Jurkat, Clone E6-1 (cell line): Measurements from ENCODE around the gene PHOX2A.
A peak's percentile ranks its signal among the peaks of the same experiment; 100 is the strongest.

Experiments
- DNase-seq: peaks from one replicate; pipeline ENCODE4 v3.0.0-alpha.2; 2011; ENCODE audit warnings: low read depth, low spot score
- H3K4me3 ChIP-seq: 2 replicates; pipeline ENCODE4 v1.5.1; 2011; ENCODE audit warnings: mild to moderate bottlenecking, low read length, control low read depth, moderate library complexity

The PHOX2A gene

GRCh38 chr11:72236083-72236697, 7.8 kb downstream of the PHOX2A start:
- no peak for DNase-seq
- H3K4me3 ChIP-seq: no peak overlapping the region

- no peak overlapping the region for H3K4me3 ChIP-seq
- DNase-seq: no peak
Measured at GRCh38 chr11:72235351-72236057, 8.5 kb downstream of the PHOX2A start.

GRCh38 chr11:72234920-72235319, 9.1 kb downstream of the PHOX2A start:
- no peak overlapping the region for H3K4me3 ChIP-seq
- no peak for DNase-seq

DNA sequence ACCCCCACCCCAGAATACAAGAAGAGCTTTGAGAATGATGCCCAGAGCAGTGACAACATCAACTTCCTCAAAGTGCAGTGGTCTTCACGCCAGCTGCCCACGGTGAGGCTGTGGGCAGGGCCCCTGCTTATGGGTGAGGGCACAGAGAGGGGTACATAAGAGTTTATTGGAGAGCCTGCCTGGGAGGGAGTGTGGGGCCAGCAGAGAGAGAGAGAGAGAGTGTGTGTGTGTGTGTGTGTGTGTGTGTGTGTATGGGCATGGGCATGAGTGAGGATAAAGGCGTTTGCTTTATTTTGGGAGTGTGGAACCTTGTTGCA, 9.5 kb downstream of the PHOX2A start:
- H3K4me3 ChIP-seq: no peak overlapping the region
- DNase-seq: no peak

- no peak overlapping the region for H3K4me3 ChIP-seq
- no peak for DNase-seq
Measured at GRCh38 chr11:72233773-72234513, 10.0 kb downstream of the PHOX2A start.

GRCh38 chr11:72233056-72233772, 10.8 kb downstream of the PHOX2A start:
- DNase-seq: no peak
- no peak overlapping the region for H3K4me3 ChIP-seq

DNA sequence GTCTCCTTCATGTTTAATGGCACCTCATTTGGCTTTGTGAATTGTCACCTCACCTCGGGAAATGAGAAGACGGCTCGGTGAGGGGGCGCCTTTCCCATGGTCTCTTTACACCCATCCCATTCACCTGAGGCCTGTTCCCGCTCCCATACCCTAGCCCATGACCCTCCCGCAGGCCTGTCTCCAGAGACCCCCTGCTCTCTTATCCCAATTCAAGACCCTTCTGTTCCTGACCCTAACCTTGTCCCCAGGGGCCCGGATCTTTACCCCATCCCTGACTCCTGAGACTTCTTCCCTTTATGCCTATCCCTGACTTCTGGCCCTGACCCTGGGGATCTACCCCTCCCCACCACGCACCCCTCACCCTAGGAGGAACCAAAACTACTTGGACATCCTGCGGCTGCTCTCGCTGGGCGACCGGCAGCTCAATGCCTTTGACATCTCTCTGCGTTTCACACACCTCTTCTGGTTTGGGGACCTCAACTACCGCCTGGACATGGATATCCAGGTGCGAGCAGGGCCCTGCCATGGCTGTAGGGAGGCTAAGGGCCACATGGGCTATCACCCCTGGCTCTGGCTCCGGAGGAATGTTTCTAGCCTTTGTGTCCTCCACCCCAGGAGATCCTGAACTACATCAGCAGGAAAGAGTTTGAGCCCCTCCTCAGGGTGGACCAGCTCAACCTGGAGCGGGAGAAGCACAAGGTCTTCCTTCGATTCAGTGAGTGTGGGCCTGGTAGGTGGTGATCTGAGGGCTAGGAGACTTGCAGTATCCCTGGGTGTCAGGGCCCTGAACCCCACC, 11.5 kb downstream of the PHOX2A start:
- no peak overlapping the region for H3K4me3 ChIP-seq
- no peak for DNase-seq

DNA sequence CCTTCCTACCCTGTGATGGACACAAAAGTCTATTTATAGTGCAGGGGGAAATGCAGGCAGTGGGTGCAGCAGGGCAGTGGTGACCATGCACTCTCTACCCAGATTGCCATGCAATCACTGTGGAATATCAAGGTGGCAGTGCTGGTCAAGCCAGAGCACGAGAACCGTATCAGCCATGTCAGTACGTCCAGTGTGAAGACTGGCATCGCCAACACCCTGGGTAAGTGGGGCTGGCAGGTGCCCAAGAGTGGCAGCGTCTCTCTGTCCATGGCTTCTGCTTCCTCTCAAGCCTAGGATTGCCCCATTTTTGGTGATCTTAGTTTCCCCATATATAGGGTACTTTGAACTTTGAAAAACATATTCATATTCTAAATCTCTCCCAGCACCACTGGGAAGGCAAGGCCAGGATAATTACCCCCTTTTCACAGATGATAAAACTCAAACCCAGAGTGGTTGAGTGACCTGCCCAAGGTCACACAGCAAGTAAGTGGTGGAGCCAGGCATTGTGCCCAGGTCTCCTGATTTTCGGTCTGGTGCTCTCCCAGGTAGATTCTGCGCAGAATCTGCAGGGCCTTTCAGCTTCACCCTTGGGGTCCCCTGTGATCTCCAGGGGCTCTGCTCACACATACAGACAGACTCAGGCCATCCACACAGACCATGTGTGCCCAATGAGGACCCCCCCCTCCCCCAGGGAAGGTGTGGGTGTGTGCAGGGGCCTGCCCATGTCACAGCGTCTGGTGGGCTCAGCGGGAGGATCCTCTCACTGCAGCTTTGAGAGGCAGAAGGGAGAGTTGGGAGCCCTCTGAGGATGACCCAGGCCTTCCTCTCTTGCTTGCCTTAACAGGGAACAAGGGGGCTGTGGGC, 12.3 kb downstream of the PHOX2A start:
- H3K4me3 ChIP-seq: no peak overlapping the region

GRCh38 chr11:72230764-72231365, 13.1 kb downstream of the PHOX2A start:
- H3K4me3 ChIP-seq: no peak overlapping the region
- no peak for DNase-seq

More for the DNA sequence above, 12.3 kb downstream of the PHOX2A start:
- no peak for DNase-seq

- H3K4me3 ChIP-seq: no peak overlapping the region
- no peak for DNase-seq
Measured at GRCh38 chr11:72229925-72230763, 13.8 kb downstream of the PHOX2A start.

- DNase-seq: no peak
- H3K4me3 ChIP-seq: no peak overlapping the region
Measured at GRCh38 chr11:72229336-72229924, 14.5 kb downstream of the PHOX2A start.

- H3K4me3 ChIP-seq: no peak overlapping the region
- DNase-seq: no peak
Measured at GRCh38 chr11:72228844-72229231, 15.1 kb downstream of the PHOX2A start.

DNA sequence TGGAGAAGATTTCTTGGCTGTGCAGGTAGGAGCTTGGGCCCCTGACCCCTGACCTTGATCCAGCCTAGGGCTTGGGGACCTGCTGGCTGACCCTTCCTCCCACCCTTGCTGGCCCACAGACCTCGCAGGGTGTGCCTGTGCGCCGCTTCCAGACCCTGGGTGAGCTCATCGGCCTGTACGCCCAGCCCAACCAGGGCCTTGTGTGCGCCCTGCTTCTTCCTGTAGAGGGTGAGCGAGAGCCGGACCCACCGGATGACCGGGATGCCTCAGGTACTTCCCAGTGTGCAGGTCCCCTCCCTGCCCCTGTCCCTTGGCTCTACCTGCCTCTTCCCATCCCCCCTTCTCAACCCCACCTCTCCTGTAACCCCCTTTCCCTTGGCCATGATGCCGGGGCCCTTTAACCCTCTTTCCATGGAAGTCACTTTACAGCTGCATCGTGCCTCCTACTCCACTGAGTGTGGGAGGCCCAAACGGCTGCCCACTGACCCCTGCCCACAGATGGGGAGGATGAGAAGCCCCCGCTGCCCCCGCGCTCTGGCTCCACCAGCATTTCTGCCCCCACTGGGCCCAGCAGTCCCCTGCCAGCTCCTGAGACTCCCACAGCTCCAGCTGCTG, 15.6 kb downstream of the PHOX2A start:
- no peak overlapping the region for H3K4me3 ChIP-seq
- DNase-seq: no peak

DNA sequence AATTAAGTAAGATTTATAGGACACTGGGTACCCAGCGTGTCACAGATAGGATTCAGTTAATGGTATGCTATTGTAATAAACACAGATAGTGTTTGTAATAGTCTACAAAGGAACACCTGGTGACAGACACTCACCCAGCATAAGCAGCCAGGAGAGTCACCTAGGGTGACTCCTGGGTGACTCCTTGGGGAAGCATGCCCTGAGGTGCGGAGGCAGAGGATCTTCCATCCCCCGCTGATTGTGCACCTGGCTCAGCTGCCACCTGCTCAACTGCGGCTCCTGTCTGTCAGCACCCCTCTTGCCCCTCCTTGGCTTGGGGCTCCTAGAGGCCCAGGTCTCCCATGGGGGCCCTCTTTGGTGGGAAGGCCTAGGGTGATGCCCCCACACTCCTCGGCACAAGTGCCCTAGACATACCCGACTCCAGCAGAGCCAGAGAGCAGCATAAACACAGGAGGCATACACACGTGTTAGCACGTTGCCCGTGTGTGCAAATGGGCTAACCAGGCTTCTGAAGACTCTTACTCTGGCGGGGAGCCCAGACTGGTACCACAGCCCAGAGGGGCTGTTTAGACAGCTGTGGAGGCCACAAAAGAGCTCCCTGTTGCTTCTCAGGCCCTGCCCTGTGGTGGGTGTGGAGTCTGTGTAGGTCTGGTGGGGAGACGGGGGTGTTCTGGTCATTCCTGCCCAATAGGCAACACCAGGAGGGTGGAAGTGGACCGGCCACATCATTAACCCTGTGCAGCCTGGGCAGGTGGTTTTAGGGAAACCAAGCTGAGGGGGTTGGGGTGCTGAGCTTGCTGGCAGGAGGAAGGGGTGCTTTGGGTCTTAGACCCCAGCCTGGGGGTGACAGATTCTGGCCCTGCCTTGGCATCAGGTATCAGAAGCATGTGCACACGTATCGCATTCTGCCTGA, 16.4 kb downstream of the PHOX2A start:
- DNase-seq: peak; percentile 42
- H3K4me3 ChIP-seq: no peak overlapping the region

- DNase-seq: no peak
- no peak overlapping the region for H3K4me3 ChIP-seq
Measured at GRCh38 chr11:72226701-72227100, 17.3 kb downstream of the PHOX2A start.
